GM12864 (cell line): ENCODE results near the gene TEAD3.
"Not testable (repeated sequence)": the region's sequence is repeated elsewhere in the genome, so short reads cannot be mapped to it uniquely, and the experiment has no call there.

Experiments used
- DNase-seq: peaks from one replicate; pipeline ENCODE4 v3.0.0-alpha.2; 2011; ENCODE audit warnings: low read depth
- H3K4me3 ChIP-seq: 2 replicates; pipeline ENCODE4 v1.5.1; 2011; ENCODE audit warnings: mild to moderate bottlenecking, low read depth, low read length, control low read depth
- TF ChIP-seq, protein P1 (sequence below): IDR thresholded peaks from 2 replicates; pipeline ENCODE4 v1.5.1; 2011; ENCODE audit warnings: low read depth, mild to moderate bottlenecking, moderate library complexity, low read length, control low read depth, inconsistent platforms; ENCODE audit errors: missing control alignments

Gene TEAD3

GRCh38 chr6:35448191-35448590 is 48.7 kb downstream of the TEAD3 start:
- TF ChIP-seq, protein P1, sequence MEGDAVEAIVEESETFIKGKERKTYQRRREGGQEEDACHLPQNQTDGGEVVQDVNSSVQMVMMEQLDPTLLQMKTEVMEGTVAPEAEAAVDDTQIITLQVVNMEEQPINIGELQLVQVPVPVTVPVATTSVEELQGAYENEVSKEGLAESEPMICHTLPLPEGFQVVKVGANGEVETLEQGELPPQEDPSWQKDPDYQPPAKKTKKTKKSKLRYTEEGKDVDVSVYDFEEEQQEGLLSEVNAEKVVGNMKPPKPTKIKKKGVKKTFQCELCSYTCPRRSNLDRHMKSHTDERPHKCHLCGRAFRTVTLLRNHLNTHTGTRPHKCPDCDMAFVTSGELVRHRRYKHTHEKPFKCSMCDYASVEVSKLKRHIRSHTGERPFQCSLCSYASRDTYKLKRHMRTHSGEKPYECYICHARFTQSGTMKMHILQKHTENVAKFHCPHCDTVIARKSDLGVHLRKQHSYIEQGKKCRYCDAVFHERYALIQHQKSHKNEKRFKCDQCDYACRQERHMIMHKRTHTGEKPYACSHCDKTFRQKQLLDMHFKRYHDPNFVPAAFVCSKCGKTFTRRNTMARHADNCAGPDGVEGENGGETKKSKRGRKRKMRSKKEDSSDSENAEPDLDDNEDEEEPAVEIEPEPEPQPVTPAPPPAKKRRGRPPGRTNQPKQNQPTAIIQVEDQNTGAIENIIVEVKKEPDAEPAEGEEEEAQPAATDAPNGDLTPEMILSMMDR = no peak
- DNase-seq = no peak
- H3K4me3 ChIP-seq = no peak overlapping the region

GRCh38 chr6:35445691-35446090 is 51.2 kb downstream of the TEAD3 start:
- no peak overlapping the region for H3K4me3 ChIP-seq
- TF ChIP-seq, protein P1 = no peak
- no peak for DNase-seq

DNA sequence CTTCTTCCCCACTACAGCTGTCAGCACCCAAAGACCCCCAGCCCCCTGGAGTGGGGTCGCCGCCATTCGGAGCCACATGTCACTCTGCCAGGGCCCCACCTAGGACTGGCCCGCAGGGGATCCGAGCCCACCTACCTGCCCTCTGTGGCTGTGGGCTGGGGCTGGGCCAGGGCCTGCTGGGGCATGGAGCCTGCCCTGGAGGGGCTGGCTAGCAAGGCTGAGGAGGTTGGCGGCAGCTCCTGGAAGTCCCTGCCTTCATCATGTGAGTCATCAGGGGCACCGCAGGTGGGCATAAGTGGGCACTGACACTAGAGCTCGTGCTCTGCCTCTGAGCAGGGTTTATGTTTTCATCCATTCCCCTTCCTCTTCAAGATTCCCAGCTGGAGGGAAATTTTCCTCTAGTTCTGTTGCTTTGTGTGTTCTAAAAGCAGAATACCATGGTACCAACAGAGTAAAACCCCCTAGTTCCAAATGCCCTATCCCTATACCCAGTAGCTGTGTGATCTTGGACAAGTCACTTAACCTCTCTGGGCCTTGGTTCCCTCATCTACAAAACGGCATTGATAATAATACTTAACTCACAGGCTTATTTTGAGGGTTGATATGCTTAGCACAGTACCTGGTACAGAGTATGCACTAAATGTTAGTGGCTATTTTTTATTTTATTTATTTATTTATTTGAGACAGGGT is 53.4 kb downstream of the TEAD3 start:
- no peak for DNase-seq
- TF ChIP-seq, protein P1 = no peak
- H3K4me3 ChIP-seq = no peak overlapping the region

DNA sequence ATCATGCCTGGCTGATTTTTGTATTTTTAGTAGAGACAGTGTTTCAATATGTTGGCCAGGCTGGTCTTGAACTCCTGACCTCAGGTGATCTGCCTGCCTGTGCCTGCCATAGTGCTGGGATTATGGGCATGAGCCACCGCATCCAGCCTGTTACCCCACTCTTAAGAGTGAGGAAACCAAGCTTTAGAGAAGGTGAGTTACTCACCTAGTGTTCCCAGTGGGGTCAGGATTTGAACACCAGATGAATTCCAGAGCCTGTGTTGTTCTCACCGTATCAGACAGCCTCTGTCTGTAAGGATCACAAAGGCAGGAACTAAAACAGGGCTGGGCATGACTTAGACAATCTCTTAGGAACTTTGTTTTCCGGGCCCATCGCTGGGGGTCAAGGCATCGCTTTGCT is 54.2 kb downstream of the TEAD3 start:
- H3K4me3 ChIP-seq = no peak overlapping the region
- DNase-seq = no peak
- TF ChIP-seq, protein P1 = no peak

DNA sequence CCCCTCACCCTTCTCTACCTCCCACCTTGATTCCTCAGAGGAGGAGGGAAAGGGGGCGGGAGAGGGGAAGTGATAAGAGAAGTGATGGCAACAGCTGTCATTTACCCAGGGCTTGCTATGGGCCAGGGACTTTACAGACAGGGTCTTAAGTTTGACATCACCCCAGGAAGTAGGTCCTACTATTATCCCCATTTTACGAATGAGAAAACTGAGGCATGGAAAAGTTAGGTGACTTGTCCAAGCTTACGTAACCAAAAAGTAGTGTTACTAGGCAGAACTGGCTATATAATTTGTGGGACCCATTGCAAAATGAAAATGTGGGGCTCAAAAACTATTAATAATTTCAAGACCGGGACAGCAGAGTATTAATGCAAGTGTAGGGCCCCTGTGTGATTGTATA is 55.2 kb downstream of the TEAD3 start:
- TF ChIP-seq, protein P1 = no peak
- DNase-seq = no peak
- no peak overlapping the region for H3K4me3 ChIP-seq

GRCh38 chr6:35441205-35441604 is 55.7 kb downstream of the TEAD3 start:
- no peak overlapping the region for H3K4me3 ChIP-seq
- TF ChIP-seq, protein P1 = no peak
- DNase-seq = no peak

- TF ChIP-seq, protein P1 = no peak
- DNase-seq = no peak
- H3K4me3 ChIP-seq = no peak overlapping the region
Observed at GRCh38 chr6:35439308-35439707, 57.6 kb downstream of the TEAD3 start.

DNA sequence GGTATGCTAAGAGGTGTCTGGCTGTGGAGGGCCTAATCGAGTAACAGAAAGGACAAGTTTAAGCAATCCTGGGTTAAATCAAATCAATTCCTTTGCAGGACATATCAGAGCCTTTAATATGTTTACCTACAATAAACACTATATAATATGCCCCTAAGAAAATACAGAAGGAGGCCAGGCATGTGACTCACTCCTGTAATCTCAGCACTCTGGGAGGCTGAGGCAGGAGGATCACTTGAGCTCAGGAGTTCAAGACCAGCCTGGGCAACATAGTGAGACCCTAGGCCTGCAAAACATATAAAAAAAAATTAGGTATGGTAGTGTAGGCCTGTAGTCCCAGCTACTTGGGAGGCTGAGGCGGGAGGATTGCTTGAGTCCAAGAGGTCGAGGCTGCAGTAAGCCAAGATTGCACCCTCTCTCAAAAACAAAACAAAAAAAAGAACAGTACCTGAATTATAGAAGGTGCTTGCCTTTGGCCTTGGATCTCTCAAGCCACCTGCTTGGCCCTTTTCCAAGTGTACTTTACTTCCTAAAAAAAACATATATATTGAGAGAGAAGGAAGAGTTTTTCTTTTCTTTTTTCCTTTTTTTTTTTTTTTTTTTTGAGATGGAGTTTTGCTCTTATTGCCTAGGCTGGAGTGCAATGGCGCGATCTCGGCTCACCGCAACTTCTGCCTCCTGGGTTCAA is 58.4 kb downstream of the TEAD3 start:
- DNase-seq, H3K4me3 ChIP-seq: not testable (repeated sequence)
